ENCODE data around the gene CSF3.
A peak's percentile ranks its signal among the peaks of the same experiment; 100 is the strongest.

CSF3 gene, protein sequence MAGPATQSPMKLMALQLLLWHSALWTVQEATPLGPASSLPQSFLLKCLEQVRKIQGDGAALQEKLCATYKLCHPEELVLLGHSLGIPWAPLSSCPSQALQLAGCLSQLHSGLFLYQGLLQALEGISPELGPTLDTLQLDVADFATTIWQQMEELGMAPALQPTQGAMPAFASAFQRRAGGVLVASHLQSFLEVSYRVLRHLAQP

DNA sequence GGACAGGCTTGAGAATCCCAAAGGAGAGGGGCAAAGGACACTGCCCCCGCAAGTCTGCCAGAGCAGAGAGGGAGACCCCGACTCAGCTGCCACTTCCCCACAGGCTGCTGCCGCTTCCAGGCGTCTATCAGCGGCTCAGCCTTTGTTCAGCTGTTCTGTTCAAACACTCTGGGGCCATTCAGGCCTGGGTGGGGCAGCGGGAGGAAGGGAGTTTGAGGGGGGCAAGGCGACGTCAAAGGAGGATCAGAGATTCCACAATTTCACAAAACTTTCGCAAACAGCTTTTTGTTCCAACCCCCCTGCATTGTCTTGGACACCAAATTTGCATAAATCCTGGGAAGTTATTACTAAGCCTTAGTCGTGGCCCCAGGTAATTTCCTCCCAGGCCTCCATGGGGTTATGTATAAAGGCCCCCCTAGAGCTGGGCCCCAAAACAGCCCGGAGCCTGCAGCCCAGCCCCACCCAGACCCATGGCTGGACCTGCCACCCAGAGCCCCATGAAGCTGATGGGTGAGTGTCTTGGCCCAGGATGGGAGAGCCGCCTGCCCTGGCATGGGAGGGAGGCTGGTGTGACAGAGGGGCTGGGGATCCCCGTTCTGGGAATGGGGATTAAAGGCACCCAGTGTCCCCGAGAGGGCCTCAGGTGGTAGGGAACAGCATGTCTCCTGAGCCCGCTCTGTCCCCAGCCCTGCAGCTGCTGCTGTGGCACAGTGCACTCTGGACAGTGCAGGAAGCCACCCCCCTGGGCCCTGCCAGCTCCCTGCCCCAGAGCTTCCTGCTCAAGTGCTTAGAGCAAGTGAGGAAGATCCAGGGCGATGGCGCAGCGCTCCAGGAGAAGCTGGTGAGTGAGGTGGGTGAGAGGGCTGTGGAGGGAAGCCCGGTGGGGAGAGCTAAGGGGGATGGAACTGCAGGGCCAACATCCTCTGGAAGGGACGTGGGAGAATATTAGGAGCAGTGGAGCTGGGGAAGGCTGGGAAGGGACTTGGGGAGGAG lies at the start of gene CSF3:
Gene CSF3 (plus strand): TSS at position 436 of the 993 bp plus-strand sequence. CDS start 35 bp downstream, at position 471.
- no peak for DNase-seq (ENCODE audit: low read depth)

DNA sequence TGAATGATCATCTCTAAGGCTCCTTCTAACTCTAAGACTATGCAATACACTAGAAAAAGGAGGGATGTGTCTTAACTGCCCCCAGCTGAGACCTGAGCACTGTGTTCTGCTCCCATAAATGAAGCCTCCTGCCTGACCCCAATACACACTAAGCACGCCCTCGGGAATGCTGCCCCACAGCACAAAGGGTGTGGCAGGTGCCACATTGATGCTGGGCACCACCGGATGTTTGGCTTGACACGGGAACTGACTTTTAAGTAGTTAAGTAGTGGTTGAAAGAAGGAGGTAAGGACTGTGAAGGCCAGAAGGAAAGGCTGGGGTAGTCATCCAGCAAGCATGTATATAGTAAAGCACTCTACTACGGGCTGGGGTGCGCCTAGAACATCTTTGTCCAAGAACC lies 48.5 kb upstream of the CSF3 start:
- no peak for DNase-seq (ENCODE audit: low read depth)

DNA sequence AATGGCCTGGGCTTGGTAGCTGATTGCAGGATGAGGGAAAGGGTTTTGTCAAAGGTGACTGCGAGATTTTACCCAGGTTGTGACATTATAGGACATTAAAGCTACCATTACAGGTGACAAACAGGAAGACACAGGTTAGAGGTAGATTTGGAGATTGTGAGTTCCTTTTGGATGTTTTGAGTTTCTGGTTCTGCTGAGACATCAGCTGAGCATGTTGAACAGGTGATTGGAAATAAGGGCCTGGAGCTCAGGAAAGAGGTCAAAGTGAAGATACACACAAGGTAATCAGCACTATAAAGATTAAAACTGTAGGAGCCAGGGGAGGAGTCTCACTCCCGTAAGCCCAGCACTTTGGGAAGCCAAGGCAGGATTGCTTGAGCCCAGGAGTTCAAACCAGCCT lies 46.5 kb upstream of the CSF3 start:
- no peak for DNase-seq (ENCODE audit: low read depth)

DNA sequence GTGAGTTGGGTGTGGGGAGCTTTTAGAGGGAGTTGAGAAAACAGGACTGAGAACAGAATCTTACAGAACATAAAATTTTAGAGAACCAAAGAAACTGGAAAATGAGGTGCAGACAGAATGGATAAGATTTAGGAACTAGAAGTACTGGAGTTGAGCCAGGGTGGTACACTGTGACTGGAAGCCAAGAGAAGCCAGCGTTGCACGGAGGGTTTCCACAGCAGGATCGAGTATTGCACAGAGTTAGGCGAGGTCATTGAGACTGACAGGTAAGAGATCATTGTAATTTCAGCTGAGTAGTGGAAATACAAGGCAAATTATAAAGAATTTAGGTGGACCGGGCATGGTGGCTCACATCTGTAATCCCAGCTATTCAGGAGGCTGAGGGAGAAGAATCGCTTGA lies 45.9 kb upstream of the CSF3 start:
- DNase-seq (ENCODE audit: low read depth): no peak

DNA sequence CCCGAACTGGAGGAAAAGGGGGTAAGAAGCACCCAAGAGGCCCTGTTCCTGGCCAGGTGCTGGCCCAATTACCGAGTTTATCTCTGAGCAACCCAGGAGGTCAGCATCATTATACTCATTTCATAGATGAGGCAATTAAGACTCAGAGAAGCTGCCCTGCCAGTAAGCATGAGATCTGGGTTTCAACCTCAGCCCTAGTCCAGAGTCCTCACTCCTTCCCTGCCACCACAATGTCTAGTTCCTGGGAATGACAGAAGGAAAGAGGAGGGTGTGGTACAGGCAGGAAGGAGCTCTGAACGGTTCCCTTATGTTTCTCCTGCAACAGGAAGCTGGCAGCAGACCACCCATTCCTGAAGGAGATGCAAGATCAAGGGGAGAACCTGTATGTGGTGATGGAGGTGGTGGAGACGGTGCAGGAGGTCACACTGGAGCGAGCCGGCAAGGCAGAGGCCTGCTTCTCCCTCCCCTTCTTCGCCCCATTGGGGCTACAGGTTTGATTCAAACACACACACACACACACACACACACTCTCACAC lies 45.0 kb upstream of the CSF3 start:
- no peak for DNase-seq (ENCODE audit: low read depth)

DNA sequence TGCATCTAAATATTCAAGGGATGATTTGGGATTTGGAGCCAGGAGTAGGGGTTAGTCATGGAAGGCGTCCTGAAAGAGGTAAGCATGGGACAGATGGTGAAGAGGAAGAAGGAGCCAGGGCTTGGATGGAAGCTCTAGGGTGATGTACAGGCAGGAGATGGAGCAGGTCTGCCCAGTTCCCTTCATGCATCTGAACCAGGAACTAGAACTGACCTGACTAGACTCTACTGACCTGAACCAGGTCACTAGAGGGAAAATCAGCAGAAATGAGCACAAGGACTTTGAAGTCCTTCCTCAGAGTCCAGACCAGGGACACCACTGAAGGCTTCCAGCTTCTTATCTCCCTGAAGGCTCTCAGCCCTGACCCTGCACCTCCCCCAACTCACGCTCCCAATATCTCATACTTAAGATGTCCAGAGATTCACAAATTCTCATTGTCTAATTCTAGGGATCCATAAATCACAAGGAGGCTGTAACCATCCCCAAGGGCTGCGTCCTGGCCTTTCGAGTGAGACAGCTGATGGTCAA lies 44.1 kb upstream of the CSF3 start:
- DNase-seq (ENCODE audit: low read depth): no peak

DNA sequence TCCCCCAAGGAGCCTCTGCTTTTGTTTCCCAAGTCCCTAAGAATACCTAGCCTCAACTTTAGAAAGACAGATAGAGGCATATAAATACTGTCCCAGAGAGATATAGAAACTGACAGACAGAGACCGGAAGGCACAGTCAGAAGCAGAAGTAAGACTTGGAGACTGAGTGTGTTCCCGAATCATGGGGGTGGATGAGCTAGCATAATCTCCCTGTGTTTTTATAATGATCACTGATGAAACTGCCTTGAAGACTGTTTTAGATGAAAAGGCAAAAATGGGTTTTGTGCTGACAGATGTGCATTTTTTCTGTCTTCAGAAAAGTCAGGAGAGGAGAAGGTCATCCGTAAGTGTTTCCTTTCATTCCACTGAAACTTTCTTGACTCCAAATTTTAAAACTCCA lies 43.0 kb upstream of the CSF3 start:
- DNase-seq (ENCODE audit: low read depth): no peak

DNA sequence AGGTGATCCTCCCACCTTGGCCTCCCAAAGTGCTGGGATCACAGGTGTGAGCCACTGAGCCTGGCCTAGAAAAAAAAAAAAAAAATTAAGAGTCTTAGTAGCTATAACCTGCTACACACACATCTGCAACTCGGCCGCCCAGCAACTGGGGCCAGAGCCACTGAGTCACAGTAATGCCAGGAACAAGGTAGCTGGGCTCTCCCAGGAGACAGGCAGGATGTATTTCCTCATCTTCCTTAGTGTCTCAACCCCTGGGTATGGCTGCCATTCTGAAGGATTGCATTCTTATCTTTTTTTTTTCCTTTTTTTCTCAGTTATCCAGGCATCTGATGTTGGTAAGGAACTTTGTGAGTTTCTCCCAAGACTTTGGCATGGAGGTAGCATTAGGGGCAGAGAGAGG lies 41.7 kb upstream of the CSF3 start:
- no peak for DNase-seq (ENCODE audit: low read depth)

DNA sequence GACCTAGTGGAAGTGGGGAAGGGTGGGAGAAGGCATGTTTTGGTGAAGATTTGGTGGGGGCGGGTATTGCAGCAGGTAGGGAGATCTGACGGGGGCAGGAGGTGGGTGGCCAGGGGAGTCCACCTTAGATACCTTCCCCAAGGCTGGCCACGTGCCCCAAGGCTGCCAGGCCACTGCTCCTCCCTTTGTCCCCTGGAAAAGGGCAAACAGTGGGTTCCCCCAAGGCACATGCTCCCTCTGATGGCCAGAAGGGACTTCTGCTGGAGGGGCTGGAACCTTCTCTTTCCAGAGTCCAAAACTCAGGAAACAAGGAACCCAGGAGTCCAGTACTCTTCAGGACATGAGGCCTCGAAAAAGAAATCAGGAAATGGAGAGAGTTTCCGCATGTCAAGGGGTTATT lies 40.8 kb upstream of the CSF3 start:
- DNase-seq (ENCODE audit: low read depth): no peak

DNA sequence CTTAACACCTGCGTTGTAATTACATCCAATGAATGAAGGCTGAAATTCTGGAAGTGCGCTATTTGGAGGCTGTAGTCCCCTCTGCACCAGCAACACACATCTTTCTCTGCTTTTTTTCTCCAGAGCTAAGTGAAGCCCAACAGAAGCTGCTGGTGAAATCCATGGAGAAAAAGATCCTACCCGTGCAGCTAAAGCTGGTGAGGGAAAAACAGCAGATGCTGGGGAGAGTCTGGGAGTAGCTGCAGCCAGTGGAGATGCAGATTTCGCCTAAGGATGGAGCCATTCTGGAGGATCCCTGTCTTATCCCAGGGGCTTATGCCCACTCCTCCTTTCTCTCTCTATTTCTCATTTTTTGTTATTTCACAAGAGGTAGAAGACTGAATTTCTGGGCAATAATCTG lies 39.4 kb upstream of the CSF3 start:
- DNase-seq (ENCODE audit: low read depth): no peak

DNA sequence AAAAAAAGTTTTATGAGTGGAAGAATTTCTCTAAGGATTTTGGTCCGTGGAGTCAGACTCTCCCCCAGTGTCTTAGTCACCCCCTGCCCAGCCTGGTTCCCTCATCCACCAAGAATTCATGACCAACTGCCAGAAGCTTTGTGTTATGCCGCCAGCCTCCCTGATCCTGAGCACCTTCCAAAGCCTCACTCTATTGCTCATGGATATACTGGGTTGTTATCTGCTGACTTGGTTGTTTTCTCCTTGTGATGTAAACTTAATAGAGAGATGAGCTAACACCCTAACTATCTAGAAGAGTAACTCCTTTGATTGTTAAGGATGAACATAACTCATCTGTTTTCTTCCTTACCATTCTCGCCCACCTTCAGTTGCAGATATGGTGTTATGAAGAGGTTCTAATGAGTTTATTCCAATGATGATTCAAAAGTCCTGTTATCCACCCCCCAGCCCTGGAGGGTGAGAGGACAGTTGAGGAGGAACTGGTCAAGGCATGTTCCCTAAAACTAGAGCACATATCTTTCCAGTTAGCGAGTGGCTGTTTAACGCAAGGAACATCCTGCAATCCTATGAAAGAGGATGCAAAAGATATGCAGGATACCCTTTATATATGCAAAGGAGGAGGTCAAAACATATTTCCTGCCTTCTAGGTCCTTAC lies 36.1 kb upstream of the CSF3 start:
- no peak for DNase-seq (ENCODE audit: low read depth)

DNA sequence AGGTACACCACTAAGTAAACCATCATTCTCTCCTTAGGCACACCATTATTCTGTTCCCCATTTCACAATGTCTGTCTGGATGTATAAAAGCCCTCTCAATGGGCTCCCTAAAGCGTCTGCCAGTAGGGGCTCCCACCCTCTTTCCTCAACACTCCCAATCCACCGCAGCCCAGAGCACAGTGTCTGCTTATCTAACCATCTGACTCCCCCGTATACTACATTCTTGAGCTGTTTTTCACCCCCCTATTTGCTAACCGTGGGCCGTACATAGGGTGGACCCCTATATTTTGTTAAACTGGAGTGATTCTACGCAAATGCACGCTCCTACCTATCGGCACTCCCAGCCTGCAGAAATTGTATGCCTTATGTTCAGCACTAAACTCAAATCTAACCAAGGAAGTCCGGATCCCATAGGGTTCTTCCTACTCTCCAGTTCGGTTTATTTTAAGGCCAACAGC lies 35.3 kb upstream of the CSF3 start:
- no peak for DNase-seq (ENCODE audit: low read depth)

DNA sequence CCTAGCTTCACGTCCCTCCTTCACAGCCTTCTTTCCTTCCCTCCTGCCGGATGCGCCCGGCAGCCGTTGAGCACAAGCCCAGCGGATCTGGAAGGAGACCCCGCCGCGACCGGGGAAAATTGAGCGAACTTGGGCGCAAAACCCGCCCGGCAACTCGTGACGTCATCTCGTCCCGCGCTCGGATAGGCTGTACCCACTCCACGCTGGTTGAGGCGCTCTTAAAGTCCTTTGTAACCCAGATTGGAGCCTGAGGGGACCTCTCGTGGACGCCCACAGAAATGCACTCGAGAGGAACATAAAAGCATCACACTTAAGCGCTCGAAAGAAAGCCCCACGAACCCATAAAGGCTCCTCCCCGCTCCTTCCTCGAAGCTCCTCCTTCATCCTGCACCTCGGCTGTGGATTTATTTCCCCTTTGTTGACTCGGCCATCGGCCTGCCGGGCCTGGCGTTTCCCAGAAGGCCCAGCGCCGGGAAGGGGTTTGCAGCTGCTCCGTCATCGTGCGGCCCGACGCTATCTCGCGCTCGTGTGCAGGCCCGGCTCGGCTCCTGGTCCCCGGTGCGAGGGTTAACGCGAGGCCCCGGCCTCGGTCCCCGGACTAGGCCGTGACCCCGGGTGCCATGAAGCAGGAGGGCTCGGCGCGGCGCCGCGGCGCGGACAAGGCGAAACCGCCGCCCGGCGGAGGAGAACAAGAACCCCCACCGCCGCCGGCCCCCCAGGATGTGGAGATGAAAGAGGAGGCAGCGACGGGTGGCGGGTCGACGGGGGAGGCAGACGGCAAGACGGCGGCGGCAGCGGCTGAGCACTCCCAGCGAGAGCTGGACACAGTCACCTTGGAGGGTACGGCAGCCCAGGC lies 34.7 kb upstream of the CSF3 start, which contains the start of gene PSMD3:
Gene PSMD3 (plus strand): TSS at position 457 of the 856 bp plus-strand sequence. CDS start 164 bp downstream, at position 621.
- peak; percentile 97 for DNase-seq (ENCODE audit: low read depth)

DNA sequence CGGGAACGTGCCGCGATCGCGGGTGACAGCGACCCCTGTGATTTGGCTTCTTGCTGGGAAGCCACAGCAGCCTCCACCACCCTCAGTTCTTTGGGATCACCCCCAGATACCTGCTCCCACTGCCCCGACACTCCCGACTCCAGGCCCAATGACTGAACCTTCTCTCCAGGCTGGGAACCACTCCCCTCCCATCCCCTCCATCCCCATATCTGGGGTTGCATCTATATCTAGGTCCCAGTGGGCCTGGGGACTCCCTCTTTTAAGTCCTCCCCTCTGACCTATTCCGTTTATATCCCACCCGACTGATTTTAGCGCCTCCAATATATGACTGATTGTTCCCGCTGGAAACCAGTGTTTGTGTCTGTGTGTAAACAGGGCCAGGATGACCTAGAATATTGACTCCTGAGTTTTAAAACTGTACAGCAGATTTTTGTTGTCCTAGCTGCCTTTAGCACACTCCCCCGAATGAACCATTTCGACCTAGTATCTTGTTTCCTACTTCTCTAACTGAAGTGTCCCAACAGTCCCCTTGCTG lies 34.0 kb upstream of the CSF3 start:
- no peak for DNase-seq (ENCODE audit: low read depth)

DNA sequence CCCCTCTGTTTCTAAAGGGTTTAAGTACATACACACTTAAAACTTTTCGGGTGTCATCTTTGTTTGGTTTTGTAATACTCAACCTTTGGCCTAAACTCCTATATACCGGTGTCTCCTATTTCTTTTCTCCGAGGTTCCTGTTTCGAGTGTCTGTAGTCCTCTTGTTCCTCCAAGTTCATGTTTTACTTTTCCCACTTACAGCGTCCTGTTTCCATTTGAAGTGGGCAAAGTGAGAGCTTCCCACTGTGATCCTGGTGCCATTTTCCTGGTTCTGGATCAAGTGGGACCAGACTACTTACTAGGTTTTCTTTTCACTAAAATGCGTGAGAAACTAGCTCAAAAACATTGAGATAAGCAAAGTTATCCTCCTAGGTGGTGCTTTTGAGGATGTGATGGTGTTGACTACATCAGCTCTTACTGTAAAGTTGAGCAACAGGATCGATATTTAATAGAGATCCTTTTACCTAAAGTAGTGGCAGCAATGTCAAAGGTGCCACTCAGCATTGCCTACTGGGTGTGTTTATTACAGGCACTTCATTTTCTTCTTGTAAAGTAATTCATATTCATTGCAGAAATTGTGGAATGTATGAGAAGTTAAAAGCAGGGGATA lies 33.4 kb upstream of the CSF3 start:
- no peak for DNase-seq (ENCODE audit: low read depth)

DNA sequence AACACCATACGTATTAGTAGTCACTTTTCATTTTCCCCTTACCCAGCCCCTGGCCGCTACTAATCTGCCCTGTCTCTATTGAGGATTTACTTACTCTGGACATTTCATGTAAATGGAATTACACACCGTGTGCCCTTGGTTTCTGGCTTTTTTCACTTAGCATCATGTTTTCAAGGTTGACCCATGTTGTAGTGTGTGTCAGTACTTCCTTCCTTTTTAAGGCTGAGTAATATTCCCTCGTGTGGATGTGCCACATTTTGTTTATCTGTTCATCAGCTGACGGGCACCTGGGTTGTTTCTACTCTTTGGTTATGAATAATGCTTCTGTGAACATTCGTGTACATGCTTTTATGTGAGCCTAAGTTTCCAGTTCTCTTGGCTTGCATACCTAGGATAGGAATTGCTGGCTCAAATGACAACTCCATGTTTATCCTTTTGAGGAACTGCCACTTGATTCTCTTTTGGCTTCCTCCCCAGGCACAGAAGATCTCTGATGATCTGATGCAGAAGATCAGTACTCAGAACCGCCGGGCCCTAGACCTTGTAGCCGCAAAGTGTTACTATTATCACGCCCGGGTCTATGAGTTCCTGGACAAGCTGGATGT lies 26.9 kb upstream of the CSF3 start:
- DNase-seq (ENCODE audit: low read depth): no peak

DNA sequence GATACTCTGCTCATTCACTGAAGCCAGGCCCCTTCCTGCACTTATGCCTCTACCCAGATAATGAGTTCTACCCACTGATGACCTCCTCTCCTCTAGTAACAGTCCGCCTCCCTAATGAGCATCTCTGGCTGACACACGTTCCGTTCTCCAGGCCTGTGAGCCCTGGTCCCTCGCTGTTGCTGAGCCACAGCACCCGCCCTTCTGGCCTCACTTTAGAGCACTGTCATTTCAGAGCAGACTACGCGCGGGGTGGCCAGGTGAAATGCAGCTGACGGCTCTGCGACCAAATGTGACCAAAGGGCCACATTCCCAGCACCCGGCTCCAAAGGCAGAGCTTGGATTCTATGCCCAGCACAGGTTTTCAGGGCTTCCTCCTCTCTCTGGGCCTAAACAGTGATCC lies 20.8 kb upstream of the CSF3 start:
- DNase-seq (ENCODE audit: low read depth): no peak

DNA sequence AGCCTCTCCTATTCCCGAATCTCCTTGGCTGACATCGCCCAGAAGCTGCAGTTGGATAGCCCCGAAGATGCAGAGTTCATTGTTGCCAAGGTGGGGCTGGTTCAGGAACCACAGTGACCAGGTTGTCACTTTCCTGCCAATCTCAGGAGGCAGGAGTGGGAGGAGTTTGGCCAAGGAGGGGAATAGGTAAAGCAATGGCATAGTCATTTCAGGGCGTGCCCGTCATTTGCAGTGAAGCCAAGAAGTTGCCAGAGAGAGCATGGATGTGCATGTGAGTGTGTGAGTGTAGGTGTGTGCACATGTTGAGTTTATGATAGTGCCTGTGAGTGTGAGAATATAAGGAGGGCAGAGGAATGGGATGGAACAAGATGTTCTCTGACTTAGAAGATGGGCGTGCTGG lies 19.8 kb upstream of the CSF3 start:
- DNase-seq (ENCODE audit: low read depth): no peak

DNA sequence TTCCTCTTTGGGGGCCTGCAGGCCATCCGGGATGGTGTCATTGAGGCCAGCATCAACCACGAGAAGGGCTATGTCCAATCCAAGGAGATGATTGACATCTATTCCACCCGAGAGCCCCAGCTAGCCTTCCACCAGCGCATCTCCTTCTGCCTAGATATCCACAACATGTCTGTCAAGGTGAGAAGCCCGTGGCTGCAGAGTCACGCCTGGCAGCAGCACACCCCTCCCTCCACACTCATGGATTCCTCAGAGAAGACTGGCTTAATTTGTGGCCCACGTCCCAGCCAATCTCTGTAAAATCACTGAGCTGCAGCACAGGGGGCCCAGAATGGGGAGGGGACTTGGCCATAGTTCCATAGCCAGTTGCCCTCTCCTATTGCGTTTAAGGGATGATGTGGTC lies 19.1 kb upstream of the CSF3 start:
- no peak for DNase-seq (ENCODE audit: low read depth)

DNA sequence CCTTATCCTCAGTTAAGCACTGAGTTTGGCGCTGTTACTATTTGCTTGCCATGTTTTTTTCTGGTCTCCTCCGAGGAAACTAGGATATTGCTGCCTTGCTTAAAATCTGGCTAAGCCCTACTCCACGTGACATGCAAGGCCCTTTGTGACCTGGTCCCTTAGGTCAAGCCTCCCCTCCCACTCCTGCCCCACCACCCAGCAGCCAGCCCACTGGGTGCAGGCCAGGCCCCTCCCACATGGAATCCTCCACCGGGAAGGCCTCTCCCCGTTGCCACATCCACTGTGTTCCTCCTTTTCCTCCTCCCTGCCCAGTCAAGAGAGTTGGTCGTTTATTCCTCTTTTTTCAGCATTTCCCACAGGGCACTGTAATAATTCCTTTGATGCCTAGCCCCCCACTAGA lies 18.4 kb upstream of the CSF3 start:
- no peak for DNase-seq (ENCODE audit: low read depth)

Data from activated T-cell treated with anti-CD3 and anti-CD28 coated beads for 24 hours (primary cell).